ENCODE data around the gene METAP2. TPM values are rescaled to one million over a fixed set of nuclear protein-coding genes. Genes with fewer than 3 reads are reported as not detected.

The METAP2 gene
- total RNA-seq, 2 donors from 2014 or later, result 24.5 to 87.6 TPM

GRCh38 chr12:95515197-95515596 lies 41.2 kb downstream of the METAP2 start:
- Histone ChIP-seq H3K27ac (no peak overlapping the region), H3K36me3 (peaks cover 33% of the 10 kb centered on the region), H3K4me1 (ENCODE audit: control insufficient read depth in 1 of 2, low read depth in 2 of 2) (no peaks in the 10 kb centered on the region), H3K4me3 (no peak overlapping the region), H3K27me3 (replicated peaks; ENCODE audit: insufficient read depth) (no peaks in the 10 kb centered on the region), H3K9me3 (no peaks in the 10 kb centered on the region)
- ATAC-seq (ENCODE audit: insufficient number of reproducible peaks, low FRiP score, low read depth), result no peak
- TF ChIP-seq CTCF (IDR thresholded peaks at IDR 0.05), result no peak
- no peak for DNase-seq (ENCODE audit: low spot score)

- H3K36me3 ChIP-seq, result peaks cover 33% of the 10 kb centered on the region
Observed at GRCh38 chr12:95516757-95517156, 42.8 kb downstream of the METAP2 start.

DNA sequence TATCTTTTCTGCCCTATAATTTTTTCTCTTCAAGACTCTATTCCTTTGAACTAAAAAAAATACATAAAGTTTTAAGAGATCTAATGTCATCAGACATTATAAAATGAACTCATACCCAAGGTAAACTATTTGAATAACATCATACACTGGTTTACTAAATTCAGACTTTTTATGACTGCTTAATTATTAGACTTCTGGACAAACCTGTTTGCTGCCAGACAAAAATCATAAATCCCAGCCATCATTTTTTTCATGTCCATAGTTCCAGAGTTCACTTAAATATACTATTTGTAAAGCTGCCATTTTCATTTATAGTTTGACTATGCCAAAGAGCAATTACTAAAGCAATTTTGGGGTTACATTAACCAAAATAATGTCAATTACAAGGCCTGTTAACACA lies 43.3 kb downstream of the METAP2 start:
- ATAC-seq (ENCODE audit: insufficient number of reproducible peaks, low FRiP score, low read depth) (no peak), DNase-seq (ENCODE audit: low spot score) (no peak)
- no peaks in the 10 kb centered on the region for H3K4me1 ChIP-seq (ENCODE audit: control insufficient read depth in 1 of 2, low read depth in 2 of 2)
- H3K9me3 ChIP-seq, result no peaks in the 10 kb centered on the region
- H3K4me3 ChIP-seq, result no peak overlapping the region
- no peaks in the 10 kb centered on the region for H3K27me3 ChIP-seq (replicated peaks; ENCODE audit: insufficient read depth)
- H3K27ac ChIP-seq, result no peak overlapping the region
- TF ChIP-seq CTCF (IDR thresholded peaks at IDR 0.05), result no peak
- H3K36me3 ChIP-seq, result peaks cover 33% of the 10 kb centered on the region

More at GRCh38 chr12:95516757-95517156, 42.8 kb downstream of the METAP2 start:
- no peak for TF ChIP-seq CTCF (IDR thresholded peaks at IDR 0.05)
- H3K4me1 ChIP-seq (ENCODE audit: control insufficient read depth in 1 of 2, low read depth in 2 of 2), result no peaks in the 10 kb centered on the region
- H3K27ac ChIP-seq, result no peak overlapping the region
- H3K4me3 ChIP-seq, result no peak overlapping the region
- no peaks in the 10 kb centered on the region for H3K9me3 ChIP-seq
- no peaks in the 10 kb centered on the region for H3K27me3 ChIP-seq (replicated peaks; ENCODE audit: insufficient read depth)
- ATAC-seq (ENCODE audit: insufficient number of reproducible peaks, low FRiP score, low read depth) (no peak), DNase-seq (ENCODE audit: low spot score) (no peak)

GRCh38 chr12:95518944-95519343 lies 45.0 kb downstream of the METAP2 start:
- H3K4me1 ChIP-seq (ENCODE audit: control insufficient read depth in 1 of 2, low read depth in 2 of 2), result no peaks in the 10 kb centered on the region
- H3K27ac ChIP-seq, result no peak overlapping the region
- no peaks in the 10 kb centered on the region for H3K9me3 ChIP-seq
- no peaks in the 10 kb centered on the region for H3K27me3 ChIP-seq (replicated peaks; ENCODE audit: insufficient read depth)
- ATAC-seq (ENCODE audit: insufficient number of reproducible peaks, low FRiP score, low read depth) (no peak), DNase-seq (ENCODE audit: low spot score) (no peak)
- peaks cover 23% of the 10 kb centered on the region for H3K36me3 ChIP-seq
- TF ChIP-seq CTCF (IDR thresholded peaks at IDR 0.05), result no peak
- no peak overlapping the region for H3K4me3 ChIP-seq

GRCh38 chr12:95520816-95521215 lies 46.9 kb downstream of the METAP2 start:
- Histone ChIP-seq H3K4me1 (ENCODE audit: control insufficient read depth in 1 of 2, low read depth in 2 of 2) (no peaks in the 10 kb centered on the region), H3K4me3 (no peak overlapping the region), H3K36me3 (peaks cover 10% of the 10 kb centered on the region), H3K27me3 (replicated peaks; ENCODE audit: insufficient read depth) (no peaks in the 10 kb centered on the region), H3K27ac (no peak overlapping the region), H3K9me3 (no peaks in the 10 kb centered on the region)
- ATAC-seq (ENCODE audit: insufficient number of reproducible peaks, low FRiP score, low read depth), result no peak
- DNase-seq (ENCODE audit: low spot score), result no peak
- no peak for TF ChIP-seq CTCF (IDR thresholded peaks at IDR 0.05)
